ENCODE data around the gene MARCHF10.
"Not testable (repeated sequence)": the region's sequence is repeated elsewhere in the genome, so short reads cannot be mapped to it uniquely, and the experiment has no call there.

Gene MARCHF10, protein sequence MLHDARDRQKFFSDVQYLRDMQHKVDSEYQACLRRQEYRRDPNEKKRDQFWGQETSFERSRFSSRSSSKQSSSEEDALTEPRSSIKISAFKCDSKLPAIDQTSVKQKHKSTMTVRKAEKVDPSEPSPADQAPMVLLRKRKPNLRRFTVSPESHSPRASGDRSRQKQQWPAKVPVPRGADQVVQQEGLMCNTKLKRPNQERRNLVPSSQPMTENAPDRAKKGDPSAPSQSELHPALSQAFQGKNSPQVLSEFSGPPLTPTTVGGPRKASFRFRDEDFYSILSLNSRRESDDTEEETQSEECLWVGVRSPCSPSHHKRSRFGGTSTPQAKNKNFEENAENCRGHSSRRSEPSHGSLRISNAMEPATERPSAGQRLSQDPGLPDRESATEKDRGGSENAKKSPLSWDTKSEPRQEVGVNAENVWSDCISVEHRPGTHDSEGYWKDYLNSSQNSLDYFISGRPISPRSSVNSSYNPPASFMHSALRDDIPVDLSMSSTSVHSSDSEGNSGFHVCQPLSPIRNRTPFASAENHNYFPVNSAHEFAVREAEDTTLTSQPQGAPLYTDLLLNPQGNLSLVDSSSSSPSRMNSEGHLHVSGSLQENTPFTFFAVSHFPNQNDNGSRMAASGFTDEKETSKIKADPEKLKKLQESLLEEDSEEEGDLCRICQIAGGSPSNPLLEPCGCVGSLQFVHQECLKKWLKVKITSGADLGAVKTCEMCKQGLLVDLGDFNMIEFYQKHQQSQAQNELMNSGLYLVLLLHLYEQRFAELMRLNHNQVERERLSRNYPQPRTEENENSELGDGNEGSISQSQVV

DNA sequence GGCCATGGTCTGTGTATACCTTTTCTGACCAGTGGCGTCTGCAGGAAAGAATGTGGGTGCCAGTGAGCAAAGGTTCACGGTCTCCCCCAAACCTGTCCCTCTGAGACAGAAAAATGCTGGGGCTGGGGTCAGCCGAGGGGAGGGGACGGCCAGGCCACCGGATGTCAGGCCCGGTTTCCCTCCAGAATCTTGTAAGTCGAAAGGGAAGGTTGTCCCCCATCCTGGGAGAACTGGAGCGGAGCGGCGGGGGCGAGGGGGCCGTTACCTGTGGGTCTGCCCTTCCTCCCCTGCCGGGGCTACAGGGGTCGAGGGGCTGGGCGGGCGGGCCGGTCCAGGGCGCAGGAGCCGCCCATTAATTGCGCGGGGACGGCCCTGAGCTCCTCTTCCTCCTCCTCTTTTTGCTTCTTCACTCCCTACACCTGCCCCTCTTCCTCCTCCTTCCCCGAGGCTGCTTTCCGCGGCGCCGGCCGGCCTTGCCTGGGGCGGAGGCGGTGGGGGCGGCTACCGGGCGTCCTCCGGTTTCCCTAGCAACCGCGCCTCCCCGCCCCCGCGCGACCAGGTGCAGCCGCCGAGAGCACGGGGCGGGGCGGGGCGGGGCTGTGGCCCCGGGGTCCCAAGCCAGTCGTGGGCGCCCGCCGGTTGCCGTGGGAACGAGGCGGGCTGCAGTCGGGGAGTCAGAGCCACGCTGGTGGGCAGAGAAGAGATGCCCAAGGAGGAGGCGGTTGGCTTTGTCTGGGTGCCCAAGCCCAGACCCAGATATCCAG, at the start of gene MARCHF10:
MARCHF10 (minus strand) TSS at position 503 of the 764 bp plus-strand sequence. CDS start 6,579 bp downstream, outside the sequence.
- DNase-seq (ENCODE audit: extremely low read depth in 1 of 2, low read depth in 1 of 2), result peak; percentile 16 to 17

DNA sequence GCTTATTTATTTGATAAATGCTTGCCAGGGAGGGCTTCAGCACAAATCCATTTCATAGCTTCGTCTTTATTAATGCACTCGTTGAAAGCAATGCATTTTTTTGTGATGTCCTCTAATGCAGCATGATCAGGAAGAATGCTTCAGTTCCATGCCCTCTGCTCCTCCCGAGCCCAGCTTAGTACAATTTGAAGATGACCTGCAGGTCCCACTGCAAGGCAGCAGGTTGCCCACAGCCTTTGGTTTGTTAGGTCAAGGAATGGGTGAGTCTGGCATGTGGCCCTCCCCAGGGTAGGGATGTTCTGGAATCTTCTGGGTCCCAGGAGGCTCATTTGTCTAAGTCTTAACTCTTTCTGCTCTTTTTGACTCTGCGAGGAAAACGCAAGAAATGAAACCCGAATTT, 49.4 kb upstream of the MARCHF10 start:
- DNase-seq (ENCODE audit: extremely low read depth in 1 of 2, low read depth in 1 of 2), result no peak

DNA sequence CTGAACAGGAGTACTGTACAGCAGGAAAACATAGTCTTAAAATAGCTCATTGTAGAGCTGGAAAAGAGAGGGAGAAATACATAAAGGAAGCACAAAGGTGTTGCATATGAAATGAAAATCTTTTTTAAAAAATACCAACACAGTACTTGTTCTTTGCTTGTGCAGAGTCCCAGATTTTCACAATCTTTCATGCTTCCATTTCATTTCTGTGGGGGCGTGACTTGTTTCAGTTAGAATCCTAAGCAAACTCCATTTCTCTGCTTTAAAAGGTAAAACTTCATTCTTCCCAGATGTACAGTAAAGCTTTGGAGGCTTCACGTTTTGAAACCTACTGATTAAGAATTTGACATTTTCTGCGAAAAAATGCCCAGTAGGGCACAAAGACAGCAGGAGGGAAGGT, 48.5 kb upstream of the MARCHF10 start:
- DNase-seq (ENCODE audit: extremely low read depth in 1 of 2, low read depth in 1 of 2), result no peak

DNA sequence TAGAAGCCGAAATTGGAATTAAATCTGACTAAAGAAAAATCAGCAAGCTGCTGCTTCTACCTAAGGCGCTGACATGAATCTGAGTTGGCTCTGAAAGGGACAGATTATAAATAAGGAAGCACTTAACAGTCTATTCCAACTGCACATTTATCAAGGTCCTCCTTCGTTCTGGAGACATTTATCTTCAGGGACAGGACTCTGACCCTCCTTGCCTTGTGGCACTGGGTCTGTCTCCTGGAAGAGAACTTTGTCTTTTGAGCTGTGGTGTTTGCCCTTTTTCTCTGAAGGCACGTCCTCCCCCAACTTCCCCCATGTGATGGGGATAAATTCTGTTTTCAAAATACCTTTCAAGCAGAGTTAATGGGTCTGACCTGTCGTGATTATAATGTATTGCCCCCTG, 47.0 kb upstream of the MARCHF10 start:
- no peak for DNase-seq (ENCODE audit: extremely low read depth in 1 of 2, low read depth in 1 of 2)

DNA sequence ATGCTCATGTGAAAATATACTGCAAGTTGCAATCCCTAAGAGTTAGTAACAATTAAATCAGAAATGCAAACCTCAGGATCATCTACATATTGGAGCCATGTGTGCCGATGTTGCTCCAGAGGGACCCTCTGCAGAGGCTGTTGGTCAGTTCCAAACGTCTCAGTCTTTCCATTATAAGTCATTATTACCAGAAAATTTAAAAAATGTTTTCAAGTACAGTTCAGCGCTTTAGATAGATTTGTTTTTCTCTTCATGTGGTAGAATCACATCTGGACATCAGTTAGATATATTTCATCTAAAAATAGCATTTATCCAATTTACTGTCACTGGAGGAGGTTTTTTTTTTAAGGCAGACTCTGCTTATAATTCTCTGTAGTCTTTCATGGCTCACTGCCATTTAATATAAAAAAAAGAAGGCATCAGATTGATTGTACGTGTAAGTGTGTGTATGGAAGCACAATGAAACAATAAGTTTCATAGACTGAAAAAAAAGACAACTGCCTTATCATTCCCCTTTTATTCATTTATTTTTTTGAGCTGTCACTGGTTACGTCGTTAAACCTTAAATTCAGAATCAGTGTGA, 46.1 kb upstream of the MARCHF10 start:
- no peak for DNase-seq (ENCODE audit: extremely low read depth in 1 of 2, low read depth in 1 of 2)

DNA sequence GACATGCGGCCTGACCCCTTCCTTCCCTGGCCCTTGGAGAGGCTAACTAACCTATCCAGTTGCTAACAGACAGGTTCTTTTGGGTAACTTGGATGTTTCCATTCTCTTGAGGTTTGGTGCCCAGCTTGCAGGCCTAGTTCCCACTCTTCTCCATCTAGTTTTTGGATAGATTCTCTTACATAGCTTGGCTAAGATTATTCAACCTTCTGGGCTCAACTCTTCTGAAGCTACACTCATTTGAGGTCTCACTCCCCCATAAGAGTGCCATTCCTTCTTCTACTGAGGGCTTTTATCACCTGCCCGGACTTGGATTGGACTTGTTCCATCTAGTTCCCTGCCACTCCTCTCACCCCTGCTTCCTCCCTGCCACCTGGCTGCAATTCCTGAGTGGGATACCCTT, 44.1 kb upstream of the MARCHF10 start:
- no peak for DNase-seq (ENCODE audit: extremely low read depth in 1 of 2, low read depth in 1 of 2)

DNA sequence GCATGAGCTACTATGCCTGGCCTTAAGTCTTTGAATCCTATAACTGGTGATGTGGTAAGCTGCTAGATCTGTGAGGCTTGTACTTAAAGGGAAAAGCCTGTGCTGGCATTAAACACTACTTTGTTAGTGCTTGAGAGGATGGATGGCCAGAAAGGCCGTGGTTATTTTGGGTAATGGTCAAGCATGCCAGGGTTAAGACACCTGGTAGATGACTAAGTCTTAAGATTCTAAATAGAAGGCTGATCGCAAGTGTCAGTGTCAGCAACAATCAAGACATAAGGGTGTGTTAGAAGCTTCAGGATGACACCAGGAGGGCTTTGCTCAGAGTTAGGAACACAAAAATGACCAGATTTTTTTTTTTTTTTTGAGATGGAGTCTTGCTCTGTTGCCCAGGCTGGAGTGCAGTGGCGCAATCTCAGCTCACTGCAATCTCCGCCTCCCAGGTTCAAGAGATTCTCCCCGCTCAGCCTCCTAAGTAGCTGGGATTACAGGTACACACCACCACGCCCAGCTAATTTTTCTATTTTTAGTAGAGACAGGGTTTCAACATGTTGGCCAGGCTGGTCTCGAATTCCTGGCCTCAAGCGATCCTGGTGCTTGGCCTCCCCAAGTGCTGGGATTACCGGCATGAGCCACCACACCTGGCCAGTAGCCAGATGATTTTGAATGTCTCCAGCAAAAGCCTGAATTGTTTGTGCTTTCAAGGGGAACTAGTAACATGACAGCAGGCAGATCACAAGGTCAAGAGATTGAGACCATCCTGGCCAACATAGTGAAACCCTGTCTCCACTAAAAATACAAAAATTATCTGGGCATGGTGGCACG, 41.7 kb upstream of the MARCHF10 start:
- DNase-seq (ENCODE audit: extremely low read depth in 1 of 2, low read depth in 1 of 2), result not testable (repeated sequence)

DNA sequence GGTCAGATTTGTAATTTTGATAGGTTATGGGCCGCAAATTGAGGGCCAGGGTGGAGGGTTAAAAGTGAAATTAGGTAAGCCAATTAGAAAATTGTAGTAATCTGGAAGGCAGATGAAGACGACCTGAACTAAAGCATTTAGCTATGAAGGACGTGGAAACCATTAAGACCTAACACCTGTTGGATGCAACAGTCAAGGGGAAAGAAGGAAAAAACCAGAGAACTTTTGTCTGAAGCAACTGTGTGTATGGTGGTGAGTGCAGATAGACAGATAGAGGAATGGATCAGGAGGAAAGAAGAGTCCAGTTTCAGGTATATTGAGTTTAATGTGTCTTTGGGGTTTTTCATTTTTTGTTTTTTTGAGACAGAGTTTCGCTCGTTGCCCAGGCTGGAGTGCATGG, 40.2 kb upstream of the MARCHF10 start:
- DNase-seq (ENCODE audit: extremely low read depth in 1 of 2, low read depth in 1 of 2), result no peak

DNA sequence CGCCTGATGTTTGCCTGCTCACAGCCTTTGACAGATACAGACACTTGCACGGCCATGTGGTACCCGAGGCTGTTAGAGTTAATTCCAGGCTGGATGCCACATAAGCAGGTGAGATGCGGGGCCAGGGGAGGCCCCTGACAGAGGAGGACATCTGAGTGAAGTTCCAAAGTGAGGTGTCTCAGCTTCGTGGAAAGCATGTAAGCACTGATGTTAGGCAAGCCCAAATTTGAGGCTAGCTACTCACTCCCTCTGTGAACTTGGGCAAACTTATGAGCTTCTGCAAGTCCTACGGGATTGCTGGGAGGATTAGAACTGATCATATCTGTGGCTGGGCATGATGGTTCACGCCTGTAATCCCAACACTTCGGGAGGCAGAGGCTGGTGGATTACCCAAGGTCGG, 39.3 kb upstream of the MARCHF10 start:
- DNase-seq (ENCODE audit: extremely low read depth in 1 of 2, low read depth in 1 of 2), result no peak

DNA sequence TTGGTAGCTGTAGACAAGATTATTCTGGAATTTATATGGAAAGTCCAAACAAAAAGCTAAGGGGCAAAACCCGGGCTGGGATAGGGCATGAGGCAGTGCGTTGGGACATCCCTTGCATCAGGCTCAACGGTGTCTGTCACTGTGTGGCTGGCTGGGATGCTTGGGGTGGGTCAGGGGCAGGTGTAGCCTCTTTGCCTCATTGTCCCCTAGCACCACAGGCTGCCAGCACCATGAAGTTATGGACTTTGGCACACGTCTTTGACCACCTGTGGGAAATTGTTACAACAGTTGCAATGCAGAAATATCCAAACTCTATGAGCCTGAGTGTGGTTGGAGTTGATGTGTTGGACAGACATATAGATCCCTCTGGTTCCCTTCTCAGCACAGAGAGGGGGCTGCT, 32.8 kb upstream of the MARCHF10 start:
- DNase-seq (ENCODE audit: extremely low read depth in 1 of 2, low read depth in 1 of 2), result no peak

DNA sequence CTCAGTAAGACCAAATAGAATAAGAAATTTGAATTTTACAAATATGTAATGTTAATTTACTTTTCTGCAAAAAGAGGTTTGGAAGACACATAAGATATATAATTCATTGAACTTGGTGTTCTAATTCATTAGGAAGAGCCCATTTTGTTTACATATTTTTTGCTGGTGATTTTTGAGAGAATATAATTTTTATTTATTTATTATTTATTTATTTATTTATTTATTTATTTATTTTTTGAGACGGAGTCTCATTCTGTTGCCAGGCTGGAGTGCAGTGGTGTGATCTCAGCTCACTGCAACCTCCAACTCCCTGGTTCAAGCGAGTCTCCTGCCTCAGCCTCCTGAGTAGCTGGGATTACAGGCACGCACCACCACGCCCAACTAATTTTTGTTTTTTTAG, 25.7 kb upstream of the MARCHF10 start:
- DNase-seq (ENCODE audit: extremely low read depth in 1 of 2, low read depth in 1 of 2), result not testable (repeated sequence)

DNA sequence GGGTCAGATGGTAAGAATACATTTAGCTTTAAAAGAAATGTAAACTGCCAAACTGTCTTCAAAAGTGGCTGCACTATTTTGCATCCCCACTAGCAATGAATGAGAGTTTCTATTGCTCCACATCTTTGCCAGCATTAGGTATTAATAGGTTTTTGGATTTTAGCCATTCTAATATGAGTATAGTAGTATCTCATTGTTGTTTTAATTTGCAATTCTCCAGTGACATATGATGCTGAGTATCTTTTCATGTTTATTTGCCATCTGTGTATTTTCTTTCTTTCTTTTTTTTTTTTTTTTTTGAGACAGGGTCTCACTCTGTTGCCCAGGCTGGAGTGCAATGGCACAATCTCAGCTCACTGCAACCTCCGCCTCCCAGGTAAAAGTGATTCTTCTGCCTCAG, 24.3 kb upstream of the MARCHF10 start:
- no peak for DNase-seq (ENCODE audit: extremely low read depth in 1 of 2, low read depth in 1 of 2)

DNA sequence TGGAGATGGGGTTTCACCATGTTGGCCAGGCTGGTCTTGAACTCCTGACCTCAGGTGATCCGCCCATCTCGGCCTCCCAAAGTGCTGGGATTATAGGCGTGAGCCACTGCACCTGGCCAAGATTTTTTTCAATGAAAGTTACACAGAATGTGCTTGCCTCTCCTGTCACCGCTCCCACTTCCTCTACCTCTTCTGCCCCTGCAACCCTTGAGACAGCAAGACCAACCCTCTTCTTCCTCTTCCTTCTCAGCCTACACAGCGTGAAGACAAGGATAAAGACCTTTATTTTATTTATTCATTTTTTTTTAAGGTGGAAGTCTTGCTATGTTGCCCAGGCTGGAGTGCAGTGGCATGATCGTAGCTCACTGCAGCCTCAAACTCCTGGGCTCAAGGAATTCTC, 23.0 kb upstream of the MARCHF10 start:
- DNase-seq (ENCODE audit: extremely low read depth in 1 of 2, low read depth in 1 of 2), result not testable (repeated sequence)

DNA sequence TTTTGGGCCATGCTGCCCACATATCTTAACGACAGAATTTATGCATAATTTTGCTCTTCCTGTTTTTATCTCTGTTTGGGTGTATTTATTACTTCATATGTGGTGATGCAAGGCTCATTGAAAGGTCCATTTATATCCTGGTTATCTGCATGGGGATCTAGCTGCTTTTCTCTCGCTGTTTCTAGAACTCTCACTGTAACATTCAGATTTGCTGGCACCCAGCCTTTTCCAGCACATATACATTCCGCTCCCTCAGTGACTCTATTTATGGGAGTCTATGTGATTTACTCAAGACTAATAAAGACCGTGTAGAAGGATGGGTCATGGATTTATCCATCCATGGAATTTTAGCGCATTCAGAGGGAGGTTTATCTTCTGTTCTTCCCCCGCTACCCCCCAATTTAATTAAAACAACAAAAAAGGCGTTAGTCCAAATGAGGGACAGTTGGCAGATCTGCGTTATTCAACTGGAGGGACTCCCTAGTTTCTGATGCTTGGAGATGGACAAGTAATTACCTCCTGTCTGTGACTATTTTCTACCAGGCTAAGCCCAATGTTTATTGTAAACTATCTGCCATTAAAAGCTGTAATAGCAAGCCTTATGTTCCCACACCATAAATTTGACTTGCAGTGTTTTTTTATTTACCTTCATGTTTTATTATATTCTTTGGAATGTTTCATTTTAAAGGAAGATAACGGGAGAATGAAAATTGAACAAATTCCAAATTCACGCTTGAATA, 19.8 kb upstream of the MARCHF10 start:
- DNase-seq (ENCODE audit: extremely low read depth in 1 of 2, low read depth in 1 of 2), result no peak

DNA sequence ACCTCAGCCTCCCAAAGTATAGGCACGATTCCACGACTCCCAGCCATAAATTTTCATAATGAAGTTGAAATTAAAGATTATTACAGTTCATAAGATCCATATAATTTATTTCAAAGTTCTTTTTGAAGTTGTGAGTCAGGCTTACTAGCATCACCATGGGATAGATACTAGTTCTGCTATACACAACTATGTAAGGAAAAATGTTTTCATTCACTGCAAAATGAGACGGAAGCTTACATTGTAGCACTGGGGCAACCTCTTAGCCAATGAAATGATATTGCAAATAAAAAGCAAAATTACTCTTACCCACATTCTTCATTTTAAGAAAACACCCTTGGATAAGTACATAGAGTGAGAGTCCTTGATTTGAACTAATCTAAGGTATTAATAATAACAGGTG, 18.8 kb upstream of the MARCHF10 start:
- no peak for DNase-seq (ENCODE audit: extremely low read depth in 1 of 2, low read depth in 1 of 2)

DNA sequence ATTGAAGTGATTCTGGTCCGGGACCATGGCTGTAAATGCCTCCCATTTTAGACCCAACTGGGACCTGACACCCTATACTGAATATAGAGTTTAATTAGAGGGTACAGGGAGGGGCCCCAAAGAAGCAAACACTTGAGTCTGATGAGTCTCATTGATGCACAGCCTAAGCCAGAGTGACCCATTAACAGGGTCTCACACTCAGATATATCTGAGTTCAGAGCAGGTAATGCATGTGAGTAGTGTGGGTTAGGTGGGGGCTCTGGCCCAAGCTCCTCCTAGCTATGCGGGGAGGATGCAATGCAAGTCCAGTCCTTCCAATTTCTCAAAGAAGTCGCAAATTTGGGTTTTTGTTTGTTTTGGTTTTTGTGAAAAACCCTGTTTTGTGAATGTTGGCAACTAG, 17.1 kb upstream of the MARCHF10 start:
- no peak for DNase-seq (ENCODE audit: extremely low read depth in 1 of 2, low read depth in 1 of 2)

DNA sequence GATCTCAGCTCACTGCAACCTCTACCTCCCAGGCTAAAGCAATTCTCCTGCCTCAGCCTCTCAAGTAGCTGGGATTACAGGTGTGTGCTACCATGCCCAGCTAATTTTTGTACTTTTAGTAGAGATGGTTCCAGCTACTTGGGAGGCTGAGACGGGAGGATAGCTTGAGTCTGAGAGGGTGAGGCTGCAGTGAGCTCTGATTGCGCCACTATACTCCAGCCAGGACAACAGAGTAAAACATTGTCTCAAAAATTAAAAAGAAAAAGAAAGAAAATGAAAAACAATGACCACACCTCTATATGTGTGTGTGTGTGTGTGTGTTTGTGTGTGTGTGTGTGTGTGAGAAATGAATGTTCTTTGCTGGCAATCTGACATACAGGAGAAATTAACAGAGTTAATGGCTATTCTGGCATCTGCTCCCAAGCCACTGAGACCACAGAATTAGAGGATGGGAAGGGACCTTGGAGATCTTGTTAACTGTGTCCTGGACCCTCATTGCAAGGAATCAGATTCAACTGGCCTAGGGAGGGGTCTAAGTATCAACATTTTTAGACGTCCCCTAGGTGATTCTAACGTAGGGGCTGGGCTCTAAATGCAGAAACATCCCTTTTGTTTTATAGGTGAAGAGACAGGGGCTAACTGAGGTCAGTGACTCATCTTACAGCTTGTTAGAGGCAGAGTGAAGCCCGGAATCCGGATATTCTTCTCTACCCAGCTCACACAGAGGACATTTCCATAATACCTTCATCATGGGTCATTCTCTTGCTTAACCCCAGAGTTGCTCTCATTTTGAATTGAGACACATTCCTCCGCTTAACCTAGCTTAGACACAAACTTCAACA, 16.4 kb upstream of the MARCHF10 start:
- no peak for DNase-seq (ENCODE audit: extremely low read depth in 1 of 2, low read depth in 1 of 2)

DNA sequence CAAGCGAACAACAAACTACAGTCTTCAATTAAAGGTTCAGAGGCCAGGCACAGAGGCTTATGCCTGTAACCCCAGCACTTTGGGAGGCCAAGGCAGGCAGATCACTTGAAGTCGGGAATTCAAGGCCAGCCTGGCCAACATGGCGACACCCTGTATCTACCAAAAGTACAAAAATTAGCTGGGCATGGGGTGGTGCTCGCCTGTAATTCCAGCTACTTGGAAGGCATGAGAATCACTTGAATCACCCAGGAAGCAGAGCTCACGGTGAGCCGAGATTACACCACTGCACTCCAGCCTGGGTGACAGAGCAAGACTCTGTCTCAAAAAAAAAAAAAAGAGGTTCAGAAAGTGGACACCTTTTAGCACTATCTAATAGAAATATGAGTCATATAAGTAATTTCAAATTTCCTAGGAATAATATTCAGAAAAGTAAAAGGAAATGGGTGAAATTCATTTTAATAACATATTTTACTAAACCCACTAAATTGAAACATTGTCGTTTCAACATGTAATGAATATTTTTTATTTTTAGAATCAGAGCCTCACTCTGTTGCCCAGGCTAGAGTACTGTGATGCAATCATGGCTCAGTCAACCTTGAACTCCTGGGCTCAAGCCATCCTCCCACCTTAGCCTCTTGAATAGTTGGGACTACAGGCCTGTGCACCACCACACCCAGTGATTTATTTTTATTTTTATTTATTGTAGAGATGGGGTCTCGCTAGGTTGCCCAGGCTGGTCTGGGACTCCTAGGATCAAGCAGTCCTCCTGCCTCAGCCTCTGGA, 15.2 kb upstream of the MARCHF10 start:
- no peak for DNase-seq (ENCODE audit: extremely low read depth in 1 of 2, low read depth in 1 of 2)
